HG02759 (cell line): Measurements from ENCODE around the gene IMPACT.

Experiments used
- ATAC-seq: cut with Tn5 transposase; IDR thresholded peaks from one replicate; pipeline ENCODE4 v1.9.1; 2021; ENCODE audit warnings: mild to moderate bottlenecking, moderate library complexity; ENCODE audit not compliant: unreplicated experiment

The IMPACT gene

GRCh38 chr18:24474406-24474805 lies 47.9 kb downstream of the IMPACT start:
- ATAC-seq: no peak

GRCh38 chr18:24475926-24476589 lies 49.6 kb downstream of the IMPACT start:
- ATAC-seq: no peak

GRCh38 chr18:24479371-24479770 lies 52.9 kb downstream of the IMPACT start:
- ATAC-seq: no peak

- ATAC-seq: no peak
These were observed 56.4 kb downstream of the IMPACT start for GRCh38 chr18:24482821-24483220.

GRCh38 chr18:24485681-24486080 lies 59.2 kb downstream of the IMPACT start:
- ATAC-seq: no peak

GRCh38 chr18:24486684-24487083 lies 60.2 kb downstream of the IMPACT start:
- ATAC-seq: no peak

GRCh38 chr18:24488824-24489493 lies 62.5 kb downstream of the IMPACT start:
- ATAC-seq: no peak

- no peak for ATAC-seq
These were observed 64.1 kb downstream of the IMPACT start for GRCh38 chr18:24490539-24490938.

GRCh38 chr18:24491927-24492834 lies 65.7 kb downstream of the IMPACT start:
- peak; percentile 83 for ATAC-seq

GRCh38 chr18:24494586-24494985 lies 68.1 kb downstream of the IMPACT start:
- no peak for ATAC-seq

GRCh38 chr18:24497031-24497754 lies 70.7 kb downstream of the IMPACT start:
- no peak for ATAC-seq

GRCh38 chr18:24499814-24500213 lies 73.3 kb downstream of the IMPACT start:
- no peak for ATAC-seq

GRCh38 chr18:24500217-24500616 lies 73.7 kb downstream of the IMPACT start:
- ATAC-seq: no peak

GRCh38 chr18:24500766-24501165 lies 74.3 kb downstream of the IMPACT start:
- no peak for ATAC-seq

- ATAC-seq: no peak
These were observed 76.4 kb downstream of the IMPACT start for GRCh38 chr18:24502667-24503523.
